Thymus (tissue), 11 donors: ENCODE measurements around the gene IGF1R. TPM values are rescaled to one million over a fixed set of nuclear protein-coding genes. Genes with fewer than 3 reads are reported as not detected.
A peak's percentile ranks its signal among the peaks of the same experiment; 100 is the strongest.

Source experiments
- DNase-seq, 9 donors: peaks; one replicate each; pipeline ENCODE4 v3.0.0-alpha.2; 2013; ENCODE audit warnings: low spot score in 9 of 9, low read depth in 6 of 9, missing footprints in 1 of 9
- H3K27ac ChIP-seq, 2 donors: one replicate each; pipeline ENCODE4 v1.5.1; 2013; ENCODE audit warnings: control low read depth in 1 of 2, low read depth in 1 of 2, low read length in 1 of 2, mild to moderate bottlenecking in 1 of 2, moderate library complexity in 1 of 2
- H3K27me3 ChIP-seq, 2 donors: one replicate each; pipeline ENCODE4 v1.5.1; 2013; ENCODE audit warnings: low read length in 1 of 2; ENCODE audit not compliant: control insufficient read depth in 2 of 2, insufficient read depth in 1 of 2
- H3K36me3 ChIP-seq, 2 donors: one replicate each; pipeline ENCODE4 v1.5.1; 2013; ENCODE audit warnings: low read length in 1 of 2, mild to moderate bottlenecking in 1 of 2, moderate library complexity in 1 of 2; ENCODE audit not compliant: control insufficient read depth in 2 of 2, insufficient read depth in 2 of 2
- H3K4me1 ChIP-seq, 2 donors: one replicate each; pipeline ENCODE4 v1.5.1; 2013; ENCODE audit warnings: low read length in 2 of 2; ENCODE audit not compliant: control insufficient read depth in 2 of 2, insufficient read depth in 2 of 2
- H3K4me3 ChIP-seq, 2 donors: one replicate each; pipeline ENCODE4 v1.5.1; 2013; ENCODE audit warnings: low read length in 2 of 2, control low read depth in 1 of 2, mild to moderate bottlenecking in 1 of 2
- H3K9me3 ChIP-seq, 2 donors: one replicate each; pipeline ENCODE4 v1.5.1; 2013; ENCODE audit warnings: low read length in 1 of 2, mild to moderate bottlenecking in 1 of 2; ENCODE audit not compliant: control insufficient read depth in 2 of 2, insufficient read depth in 1 of 2
- WGBS: extraction: QIAGEN DNeasy Blood & Tissue Kit; methylation state at CpG from one replicate; pipeline ENCODE4 v1.1.7; 2013; 5-methylcytosine and 5-hydroxymethylcytosine counted together
- polyA plus RNA-seq: library from polyadenylated mRNA; stranded (reverse); fragments of 200-250 nt; gene quantifications from one replicate; pipeline ENCODE4 v1.2.3, GENCODE V29; 2013
- total RNA-seq: library from RNA; stranded (reverse); fragments of 120-200 nt; gene quantifications from one replicate; pipeline ENCODE4 v1.2.4, GENCODE V29; 2013
- donor health status: healthy.

Gene IGF1R
- total and polyA plus RNA-seq, 2 donors = 10.0 to 11.0 TPM

DNA sequence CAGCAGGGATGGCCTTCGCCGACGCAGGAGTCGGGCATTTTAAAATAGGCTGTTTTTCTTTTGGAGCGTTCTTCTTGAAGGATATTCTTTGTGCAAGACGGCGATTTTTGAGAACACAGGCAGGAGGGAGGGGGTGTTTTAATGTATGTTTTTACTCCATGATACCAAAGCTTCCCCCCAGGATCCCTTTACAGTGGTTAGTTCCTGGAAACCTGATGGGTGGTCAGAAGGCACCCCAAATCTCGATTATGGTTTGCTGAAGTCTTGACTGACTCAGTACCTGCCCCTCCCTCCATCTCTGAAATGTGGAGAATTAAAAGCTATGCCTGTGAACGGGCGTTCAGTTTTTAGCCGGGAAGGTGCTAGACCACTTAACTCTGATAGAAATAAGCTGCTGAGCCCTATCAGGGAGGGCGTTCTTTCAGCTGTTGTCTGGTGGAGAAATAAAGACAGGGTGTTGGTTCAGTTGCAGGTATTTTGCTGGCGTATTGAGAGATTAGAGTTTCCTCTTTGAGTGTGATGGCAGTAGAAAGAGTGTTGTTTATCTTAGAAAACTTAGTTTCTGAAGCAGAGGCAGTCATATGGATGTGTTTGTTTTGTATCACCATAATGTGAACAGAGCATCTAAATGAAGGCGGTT is 3.4 kb downstream of the IGF1R start:
- Histone ChIP-seq H3K27ac (peak overlapping the region; percentile 31 to 49), H3K36me3 (no peaks in the 10 kb centered on the region), H3K27me3 (peaks cover 34 to 39% of the 10 kb centered on the region in 2 donors), H3K4me1 (peaks cover 19 to 22% of the 10 kb centered on the region in 2 donors), H3K4me3 (peak overlapping the region; percentile 68 to 69), H3K9me3 (no peaks in the 10 kb centered on the region)
- DNase-seq = peak in 4 of 9 donors; percentile 18 to 55 (median 22)
- WGBS = 10% methylated on average over 14 of the region's 14 CpGs

- H3K27ac ChIP-seq = no peak overlapping the region
- peaks cover 29 to 33% of the 10 kb centered on the region in 2 donors for H3K27me3 ChIP-seq
- peak in 1 of 9 donors; percentile 16 for DNase-seq
- H3K36me3 ChIP-seq = no peaks in the 10 kb centered on the region
- peaks cover 14 to 18% of the 10 kb centered on the region in 2 donors for H3K4me1 ChIP-seq
- no peak overlapping the region for H3K4me3 ChIP-seq
- no peaks in the 10 kb centered on the region for H3K9me3 ChIP-seq
- WGBS = 24% methylated on average over 1 of the region's 1 CpG
Measured at GRCh38 chr15:98653686-98654085, 5.3 kb downstream of the IGF1R start.

GRCh38 chr15:98654790-98655360 is 6.5 kb downstream of the IGF1R start:
- peaks cover 13 to 18% of the 10 kb centered on the region in 2 donors for H3K4me1 ChIP-seq
- H3K9me3 ChIP-seq = no peaks in the 10 kb centered on the region
- no peaks in the 10 kb centered on the region for H3K36me3 ChIP-seq
- WGBS = 71% methylated on average over 4 of the region's 4 CpGs
- H3K4me3 ChIP-seq = no peak overlapping the region
- H3K27me3 ChIP-seq = peaks cover 23 to 29% of the 10 kb centered on the region in 2 donors
- no peak overlapping the region for H3K27ac ChIP-seq
- no peak for DNase-seq

- no peak for DNase-seq
Measured at GRCh38 chr15:98655732-98656131, 7.4 kb downstream of the IGF1R start.

GRCh38 chr15:98657721-98658120 is 9.4 kb downstream of the IGF1R start:
- H3K9me3 ChIP-seq = no peaks in the 10 kb centered on the region
- 97% methylated on average over 4 of the region's 4 CpGs for WGBS
- DNase-seq = no peak
- H3K36me3 ChIP-seq = no peaks in the 10 kb centered on the region
- H3K27ac ChIP-seq = no peak overlapping the region
- peaks cover 0 to 6% of the 10 kb centered on the region in 2 donors for H3K27me3 ChIP-seq
- peaks cover 0 to 2% of the 10 kb centered on the region in 2 donors for H3K4me1 ChIP-seq
- no peak overlapping the region for H3K4me3 ChIP-seq

More at GRCh38 chr15:98655732-98656131, 7.4 kb downstream of the IGF1R start:
- Histone ChIP-seq H3K9me3 (no peaks in the 10 kb centered on the region), H3K4me3 (no peak overlapping the region), H3K27me3 (peaks cover 14 to 24% of the 10 kb centered on the region in 2 donors), H3K4me1 (peaks cover 6 to 13% of the 10 kb centered on the region in 2 donors), H3K36me3 (no peaks in the 10 kb centered on the region), H3K27ac (no peak overlapping the region)
- 95% methylated on average over 8 of the region's 8 CpGs for WGBS

DNA sequence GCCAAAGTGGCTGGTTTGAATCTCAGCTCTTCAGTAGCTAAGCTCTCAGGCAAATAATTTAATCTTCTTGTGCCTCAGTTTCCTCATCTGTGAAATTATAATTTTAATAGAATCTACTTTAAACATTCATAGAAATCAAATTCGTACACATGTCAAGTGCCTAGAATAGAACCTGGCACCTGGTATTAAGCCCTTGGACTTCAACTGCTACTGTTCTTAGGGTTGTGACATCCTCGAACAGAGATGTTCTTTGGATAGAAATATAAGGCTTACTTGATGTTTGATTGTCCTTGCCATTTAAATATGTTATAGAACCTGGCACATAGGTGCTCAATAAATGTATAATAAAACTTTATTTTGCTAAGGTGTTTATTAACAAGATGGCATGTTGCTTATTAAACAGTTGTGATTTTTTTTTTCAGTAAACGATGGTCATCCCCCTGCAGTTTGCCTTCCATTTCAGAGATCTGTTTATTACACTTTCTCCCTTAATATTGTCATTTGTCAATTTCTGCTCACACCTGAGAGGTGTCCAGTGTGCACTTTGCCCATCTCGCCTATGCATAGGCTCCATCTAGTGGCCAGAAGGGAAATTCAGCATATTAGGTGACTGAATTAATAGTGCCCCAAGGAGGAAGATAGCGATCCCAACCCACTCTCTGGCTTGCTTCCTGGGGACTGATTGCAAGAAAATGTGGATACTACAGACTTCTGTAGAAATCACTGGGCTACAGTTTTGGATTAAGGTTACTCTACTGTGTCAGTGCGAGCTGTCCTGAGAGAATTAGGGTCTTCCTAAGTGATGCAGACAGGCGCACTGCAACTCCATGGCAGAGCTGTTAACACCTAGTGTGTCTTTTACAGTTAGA is 10.7 kb downstream of the IGF1R start:
- Histone ChIP-seq H3K4me1 (peaks cover 0 to 9% of the 10 kb centered on the region in 2 donors), H3K4me3 (no peak overlapping the region), H3K27ac (no peak overlapping the region), H3K9me3 (no peaks in the 10 kb centered on the region), H3K36me3 (no peaks in the 10 kb centered on the region), H3K27me3 (peaks cover 0 to 2% of the 10 kb centered on the region in 2 donors)
- WGBS = 60% methylated on average over 7 of the region's 7 CpGs
- DNase-seq = peak in 3 of 9 donors; percentile 27 to 55 (median 42)

GRCh38 chr15:98660055-98660454 is 11.7 kb downstream of the IGF1R start:
- H3K9me3 ChIP-seq = no peaks in the 10 kb centered on the region
- H3K27me3 ChIP-seq = no peaks in the 10 kb centered on the region
- no peak for DNase-seq
- 92% methylated on average over 3 of the region's 3 CpGs for WGBS
- H3K36me3 ChIP-seq = no peaks in the 10 kb centered on the region
- no peak overlapping the region for H3K27ac ChIP-seq
- peaks cover 0 to 9% of the 10 kb centered on the region in 2 donors for H3K4me1 ChIP-seq
- H3K4me3 ChIP-seq = no peak overlapping the region

GRCh38 chr15:98663045-98663444 is 14.7 kb downstream of the IGF1R start:
- no peak for DNase-seq
- 95% methylated on average over 6 of the region's 6 CpGs for WGBS
- H3K4me3 ChIP-seq = no peak overlapping the region
- H3K27ac ChIP-seq = no peak overlapping the region
- no peaks in the 10 kb centered on the region for H3K36me3 ChIP-seq
- H3K4me1 ChIP-seq = peaks cover 3 to 19% of the 10 kb centered on the region in 2 donors
- H3K27me3 ChIP-seq = no peaks in the 10 kb centered on the region
- H3K9me3 ChIP-seq = no peaks in the 10 kb centered on the region

- no peak for DNase-seq
- Histone ChIP-seq H3K36me3 (no peaks in the 10 kb centered on the region), H3K27me3 (no peaks in the 10 kb centered on the region), H3K4me1 (peaks cover 3 to 22% of the 10 kb centered on the region in 2 donors), H3K27ac (no peak overlapping the region), H3K4me3 (no peak overlapping the region), H3K9me3 (no peaks in the 10 kb centered on the region)
- 93% methylated on average over 8 of the region's 8 CpGs for WGBS
Measured at GRCh38 chr15:98663606-98664005, 15.3 kb downstream of the IGF1R start.
